OCI-M2 (cell line): ENCODE data around the gene PRRT2.

ENCODE experiments used
- DNase-seq: peaks from one replicate; lab custom pipeline; 2025; ENCODE audit not compliant: unreplicated experiment; lab: John Stamatoyannopoulos, UW

The PRRT2 gene

DNA sequence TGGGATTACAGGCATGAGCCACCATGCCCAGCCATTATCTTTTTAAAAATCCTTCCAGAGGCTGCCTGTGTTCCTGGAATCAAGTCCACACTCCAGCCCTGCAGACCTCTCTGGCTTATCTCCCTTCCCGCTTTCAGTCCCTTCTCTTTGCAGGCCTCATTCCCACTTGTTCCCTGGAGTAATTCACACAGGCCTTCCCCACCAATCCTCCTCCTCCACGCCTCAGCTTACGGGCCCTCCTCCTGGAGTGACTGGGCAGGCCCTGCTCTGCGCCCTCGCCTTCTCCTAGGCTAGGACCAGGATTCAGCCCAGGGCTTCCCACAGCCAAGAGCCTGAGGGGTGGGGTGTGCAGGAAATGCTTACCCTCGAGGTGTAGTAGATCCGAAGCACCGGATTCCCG is 48.2 kb downstream of the PRRT2 start:
- DNase-seq: no peak

GRCh38 chr16:29862383-29862883 is 50.4 kb downstream of the PRRT2 start:
- DNase-seq: no peak

DNA sequence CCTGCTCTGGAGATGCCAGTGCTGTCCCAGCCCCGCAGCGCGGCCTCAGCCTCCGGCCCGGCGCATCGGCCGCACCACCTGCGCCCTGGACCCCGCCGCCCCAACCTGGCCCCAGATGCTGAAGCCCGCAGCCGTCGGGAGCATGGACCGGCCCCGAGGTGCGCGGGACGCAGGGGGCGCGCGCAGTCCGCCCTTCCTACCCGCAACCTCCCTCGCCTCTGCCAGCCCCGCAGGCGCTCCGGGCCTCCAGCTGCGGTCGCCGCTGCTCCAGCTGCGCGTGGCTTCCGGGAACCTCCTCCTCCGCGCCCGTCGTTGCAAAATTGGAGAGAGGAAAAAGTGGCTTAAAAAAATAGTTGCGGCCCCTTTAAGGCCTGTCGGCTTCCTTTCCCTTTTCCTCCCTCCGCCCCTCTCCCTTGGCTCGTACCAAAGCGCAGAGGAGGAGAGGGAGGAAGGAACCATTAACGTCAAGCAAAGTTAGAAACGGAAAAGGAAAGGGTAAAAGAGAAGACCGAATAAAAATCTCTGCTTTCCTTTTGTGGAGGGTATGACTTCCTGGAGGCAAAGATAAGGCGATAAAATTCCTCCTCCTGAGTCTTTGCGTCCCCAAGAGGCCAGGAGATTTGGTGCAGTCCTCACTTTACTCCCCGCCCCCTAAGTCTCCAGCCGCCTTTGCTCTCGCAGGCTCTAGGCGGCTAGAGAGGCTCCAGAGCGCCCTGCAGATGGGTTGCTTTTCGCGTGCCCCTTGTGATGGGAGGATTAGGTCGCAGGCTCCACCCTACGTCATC is 51.1 kb downstream of the PRRT2 start, which contains the start of gene CDIPT:
Gene CDIPT (minus strand): TSS at position 343 of the 785 bp plus-strand sequence. CDS start 369 bp downstream, outside the sequence.
- DNase-seq: peak; percentile 41

- DNase-seq: no peak
Observed at GRCh38 chr16:29863669-29863984, 51.6 kb downstream of the PRRT2 start.

DNA sequence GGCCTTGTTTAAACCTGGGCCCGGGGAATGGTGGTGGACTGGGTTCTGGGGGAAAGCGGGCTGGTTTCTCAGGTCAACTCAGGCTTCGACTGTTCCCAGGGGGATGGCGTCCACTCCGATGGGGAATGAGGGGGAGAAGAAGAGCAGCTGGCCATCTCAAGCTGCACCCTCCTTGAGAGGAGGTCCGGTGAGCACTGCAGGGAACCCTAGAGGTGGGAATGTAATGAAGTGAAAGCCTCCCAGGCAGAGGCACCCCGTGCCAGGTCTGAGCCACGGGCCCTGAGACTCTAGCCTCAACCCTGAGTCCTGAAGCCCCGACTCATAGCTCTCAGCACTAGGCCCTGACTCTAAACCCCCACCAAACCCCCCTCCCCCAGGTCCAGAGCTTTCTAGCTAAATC is 52.2 kb downstream of the PRRT2 start:
- no peak for DNase-seq
